Activated CD4-positive, alpha-beta T cell treated with anti-CD3 and anti-CD28 coated beads for 48 hours (primary cell): ENCODE data around the gene NDFIP2.
"Not testable (repeated sequence)": the region's sequence is repeated elsewhere in the genome, so short reads cannot be mapped to it uniquely, and the experiment has no call there.

Source experiments
- DNase-seq: peaks from one replicate; pipeline ENCODE4 v3.0.0-alpha.2; 2020

The NDFIP2 gene

DNA sequence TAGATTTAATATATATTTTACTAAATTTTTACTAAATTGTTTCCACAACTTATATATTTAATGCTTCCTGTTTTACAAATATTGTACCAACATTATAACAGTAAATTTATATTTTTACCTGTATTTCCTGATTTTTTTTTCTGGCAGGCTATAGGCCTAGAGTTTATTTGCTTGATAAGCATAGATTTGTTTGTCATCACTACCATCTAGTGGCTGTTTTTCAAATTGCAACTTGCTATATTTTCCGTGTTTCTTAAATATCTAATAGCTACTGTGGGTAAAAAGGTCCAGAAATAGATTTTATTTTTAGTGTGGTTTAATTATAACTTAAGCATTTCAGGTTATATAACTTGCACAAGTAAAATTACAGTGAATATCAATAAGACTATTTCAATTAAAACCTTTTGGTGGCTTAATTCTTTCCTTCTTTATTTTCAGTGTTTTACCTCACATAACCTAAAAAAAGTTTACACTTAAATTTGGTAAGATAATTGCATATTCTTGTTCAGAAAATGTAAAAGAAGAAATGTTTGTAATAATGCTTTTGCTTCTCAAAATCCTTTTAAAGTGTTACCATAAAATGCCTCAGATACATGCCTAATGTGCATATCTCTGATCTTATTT is 60.6 kb downstream of the NDFIP2 start:
- DNase-seq, result no peak

DNA sequence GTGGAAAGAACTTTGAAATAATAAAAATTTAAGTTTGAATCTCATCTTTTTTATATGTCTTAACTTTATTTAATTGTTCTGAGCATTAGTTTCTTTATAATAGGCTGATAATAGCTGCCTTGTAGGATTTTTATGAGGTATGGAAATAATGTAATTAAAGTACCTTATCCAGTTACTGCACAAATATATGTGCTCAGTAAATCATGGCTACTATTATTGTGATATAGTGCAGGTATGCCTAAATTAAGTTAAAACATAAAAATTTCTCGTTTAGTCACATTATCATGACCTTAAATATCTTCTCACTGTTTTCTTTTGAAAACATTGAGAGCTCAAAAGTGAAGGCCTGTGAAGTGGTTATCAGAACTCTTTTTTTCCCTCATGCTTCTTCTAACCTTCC is 62.9 kb downstream of the NDFIP2 start:
- no peak for DNase-seq

DNA sequence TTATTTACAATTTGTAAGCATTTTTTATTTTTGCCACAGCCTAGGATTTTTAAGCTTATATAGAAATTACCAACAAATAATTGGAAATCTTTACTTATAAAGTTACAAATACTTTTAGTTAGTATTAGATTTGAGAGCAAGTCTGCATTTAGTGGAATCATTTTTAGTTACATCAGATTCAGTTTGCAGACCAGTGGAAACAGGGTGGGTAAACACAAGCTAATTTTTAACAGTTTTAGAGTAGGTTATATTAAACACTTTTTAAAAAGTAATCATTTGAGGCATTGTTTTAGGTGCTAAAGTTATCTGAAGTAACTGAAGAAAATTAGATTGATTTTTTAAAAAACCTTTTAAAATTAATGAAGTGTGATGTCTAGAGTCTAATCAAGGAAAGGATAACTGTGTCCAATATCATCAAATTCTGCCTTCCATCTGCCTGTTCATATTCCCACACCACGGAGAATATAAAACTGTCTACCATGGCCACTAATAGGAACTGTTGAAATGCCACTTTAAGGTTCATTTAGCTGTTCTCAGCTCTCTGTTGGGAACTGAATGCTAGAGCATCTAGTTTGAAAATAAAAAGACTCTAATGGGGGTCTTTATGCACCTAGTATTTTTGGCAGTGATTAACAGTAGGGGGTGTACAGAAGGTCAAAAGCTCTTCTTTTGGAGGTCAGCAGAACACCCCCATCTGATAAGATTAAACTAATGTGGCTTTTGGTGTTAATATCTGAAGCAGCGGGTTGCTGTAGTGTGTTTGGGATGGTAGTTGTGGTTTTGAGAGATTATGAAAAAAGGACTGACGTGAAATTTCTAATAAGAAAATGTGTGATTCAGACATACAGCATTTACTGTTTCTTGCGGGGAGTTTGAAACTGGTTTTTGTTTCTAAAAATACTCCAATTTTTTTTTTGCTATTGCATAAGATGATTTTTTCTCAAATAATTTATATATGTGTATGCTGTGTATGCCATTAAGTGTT is 66.5 kb downstream of the NDFIP2 start:
- no peak for DNase-seq

DNA sequence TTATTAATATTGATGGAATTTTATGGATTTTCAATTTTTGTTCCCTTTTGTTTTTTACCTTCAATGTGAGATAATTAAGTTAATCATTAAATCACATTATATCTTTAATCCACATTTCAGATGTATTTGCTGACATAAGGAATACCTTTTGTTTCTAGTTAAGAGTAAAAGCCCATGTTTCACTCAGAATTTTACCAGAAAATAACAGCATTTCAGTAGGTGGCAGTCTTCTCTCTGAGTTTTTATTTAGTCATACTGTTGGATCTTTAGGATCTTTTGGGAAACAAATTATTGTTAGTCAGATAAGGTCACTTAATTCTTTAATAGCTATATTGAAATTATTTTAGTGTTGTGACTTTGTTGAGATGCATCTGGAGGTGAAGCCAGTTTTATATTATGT is 67.9 kb downstream of the NDFIP2 start:
- DNase-seq, result no peak

DNA sequence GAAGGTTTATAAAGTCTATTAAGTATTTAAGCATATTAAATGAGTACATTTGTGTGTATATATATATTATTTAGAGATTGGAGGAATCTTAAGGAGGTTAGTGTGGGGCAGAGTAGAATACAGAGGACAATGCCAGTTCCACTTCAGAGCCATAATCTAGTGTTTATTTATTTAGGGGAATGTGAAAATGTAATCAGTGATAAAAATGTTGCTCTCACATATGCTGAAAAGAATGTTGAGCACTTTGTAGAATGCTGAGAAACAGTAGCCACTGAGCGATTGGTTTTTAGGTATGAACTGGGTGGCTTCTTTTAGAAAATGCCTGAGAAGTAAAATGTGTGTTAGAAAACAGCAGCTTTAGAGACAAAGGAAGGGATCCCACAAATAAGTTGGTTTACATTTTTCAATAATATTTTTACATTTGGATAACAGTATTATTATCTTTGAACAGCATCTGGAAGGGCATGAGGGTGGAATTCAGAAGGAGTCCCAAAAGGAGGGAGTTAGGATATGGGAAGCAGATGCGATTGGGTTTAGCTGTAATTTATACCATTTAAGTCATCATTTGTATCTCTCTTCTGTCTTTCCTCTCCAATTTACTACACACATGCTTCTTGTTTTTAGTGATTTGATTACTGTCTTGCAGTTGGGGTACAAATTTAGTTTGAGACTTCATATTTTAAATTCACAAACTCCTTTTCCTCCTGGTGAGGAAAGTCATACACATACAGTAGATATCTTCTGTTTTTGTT is 68.6 kb downstream of the NDFIP2 start:
- no peak for DNase-seq

DNA sequence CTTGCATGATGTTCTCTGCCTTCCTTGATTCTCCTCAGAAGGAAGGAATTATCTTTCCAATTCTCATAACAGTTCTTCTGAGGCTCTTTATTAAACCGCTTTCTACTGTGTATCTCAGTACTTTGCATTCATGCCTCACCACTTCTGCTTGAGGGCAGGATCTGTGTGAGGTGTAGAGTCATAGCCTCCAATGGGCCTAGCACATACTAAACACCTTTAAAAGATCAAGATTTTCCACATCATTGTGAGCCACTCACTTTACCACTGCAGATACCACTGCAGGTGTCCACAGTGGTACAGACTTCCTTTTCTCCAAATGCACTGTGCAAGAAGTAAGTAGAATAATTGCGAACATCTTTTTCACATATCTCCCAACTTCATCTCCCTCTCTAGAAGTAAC is 76.7 kb downstream of the NDFIP2 start:
- no peak for DNase-seq

DNA sequence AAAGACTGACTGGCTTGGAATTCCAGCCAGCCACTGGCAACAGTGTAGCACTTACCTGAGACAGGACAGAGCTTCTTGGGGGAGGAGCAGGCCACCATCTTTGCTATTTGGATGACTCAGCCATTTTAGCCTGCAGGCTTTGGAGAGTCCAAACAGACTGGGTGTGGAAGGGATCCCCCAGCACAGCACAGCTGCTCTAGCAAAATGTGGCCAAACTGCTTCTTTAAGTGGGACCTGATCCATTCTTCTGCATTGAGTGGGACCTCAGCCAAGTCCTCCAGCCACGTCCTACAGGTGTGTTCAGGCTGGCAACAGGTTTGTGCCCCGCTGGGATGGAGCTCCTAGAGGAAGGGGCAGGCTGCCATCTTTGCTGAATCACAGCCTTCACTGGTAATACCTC is 80.0 kb downstream of the NDFIP2 start:
- DNase-seq, result no peak

DNA sequence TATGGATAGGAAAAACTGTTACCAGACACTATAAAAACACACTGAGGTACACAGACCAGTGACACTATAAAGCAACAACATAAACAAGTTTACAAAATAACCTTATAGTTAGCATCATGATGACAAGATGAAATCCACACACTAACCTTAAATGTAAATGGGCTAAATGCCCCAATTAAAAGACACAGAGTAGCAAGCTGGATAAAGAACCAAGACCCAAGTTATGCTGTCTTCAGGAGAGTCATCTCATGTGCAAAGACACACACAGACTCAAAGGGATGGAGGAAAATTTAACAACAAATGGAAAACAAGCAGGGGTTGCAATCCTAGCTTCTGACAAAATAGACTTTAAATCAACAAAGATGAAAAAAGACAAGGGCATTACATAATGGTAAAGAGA is 81.6 kb downstream of the NDFIP2 start:
- DNase-seq, result no peak

DNA sequence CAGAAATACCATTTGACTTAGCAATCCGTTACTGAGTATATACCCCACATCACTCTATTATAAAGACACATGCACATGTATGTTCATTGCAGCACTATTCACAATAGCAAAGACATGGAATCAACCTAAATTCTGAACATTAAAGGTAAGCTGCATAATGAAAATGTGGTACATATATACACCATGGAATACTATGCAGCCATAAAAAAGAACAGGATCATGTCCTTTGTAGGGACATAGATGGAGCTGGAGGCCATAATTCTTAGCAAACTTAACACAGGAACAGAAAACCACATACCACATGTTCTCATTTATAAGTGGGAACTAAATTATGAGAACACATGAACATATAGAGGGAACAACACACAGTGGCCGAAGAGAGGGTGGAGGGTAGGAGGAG is 85.2 kb downstream of the NDFIP2 start:
- no peak for DNase-seq

DNA sequence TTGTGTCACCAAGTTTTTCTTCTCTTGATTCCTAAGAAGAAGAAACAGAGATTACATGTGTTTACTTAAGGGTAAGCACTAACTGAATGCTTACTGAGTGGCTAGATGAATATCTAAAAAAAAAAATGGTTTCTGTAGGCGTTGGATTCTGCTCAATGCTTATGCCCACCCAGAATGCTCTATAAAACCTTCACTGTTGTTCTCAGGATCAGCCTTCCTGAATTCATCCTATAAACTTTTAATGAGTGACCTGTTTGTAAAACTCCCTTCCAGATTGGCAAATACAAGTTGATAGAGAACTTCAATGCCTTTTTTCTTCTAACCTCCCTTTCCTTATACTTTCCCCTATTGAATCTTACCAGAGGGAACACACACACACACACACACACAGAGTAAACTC is 90.2 kb downstream of the NDFIP2 start:
- no peak for DNase-seq

DNA sequence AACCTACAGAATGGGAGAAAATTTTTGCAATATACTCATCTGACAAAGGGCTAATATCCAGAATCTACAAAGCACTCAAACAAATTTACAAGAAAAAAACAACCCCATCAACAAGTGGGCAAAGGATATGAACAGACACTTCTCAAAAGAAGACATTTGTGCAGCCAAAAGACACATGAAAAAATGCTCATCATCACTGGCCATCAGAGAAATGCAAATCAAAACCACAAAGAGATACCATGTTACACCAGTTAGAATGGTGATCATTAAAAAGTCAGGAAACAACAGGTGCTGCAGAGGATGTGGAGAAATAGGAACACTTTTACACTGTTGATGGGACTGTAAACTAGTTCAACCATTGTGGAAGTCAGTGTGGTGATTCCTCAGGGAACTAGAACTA is 92.9 kb downstream of the NDFIP2 start:
- not testable (repeated sequence) for DNase-seq

DNA sequence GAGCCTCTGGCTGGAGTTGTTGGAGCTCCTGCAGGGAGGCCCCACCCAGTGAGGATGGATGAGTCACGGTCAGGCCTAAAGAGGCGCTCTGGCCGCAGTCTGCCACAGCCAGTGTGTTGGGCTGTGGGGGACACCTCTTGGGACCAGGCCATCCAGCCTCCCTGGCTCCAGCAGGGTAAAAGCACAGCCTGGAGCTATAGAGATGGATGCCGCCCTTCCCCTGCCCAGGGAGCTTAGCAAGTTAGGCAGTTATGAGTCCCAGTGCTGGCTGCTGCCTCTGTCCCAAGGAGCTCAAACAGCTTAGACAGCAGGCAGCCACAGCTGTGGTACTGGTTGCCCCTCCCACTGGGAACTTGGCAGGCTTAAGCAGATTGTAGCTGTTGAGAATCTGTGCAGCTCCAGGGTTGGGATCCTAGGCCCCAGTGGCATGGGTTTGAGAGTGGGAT is 100.9 kb downstream of the NDFIP2 start:
- no peak for DNase-seq

DNA sequence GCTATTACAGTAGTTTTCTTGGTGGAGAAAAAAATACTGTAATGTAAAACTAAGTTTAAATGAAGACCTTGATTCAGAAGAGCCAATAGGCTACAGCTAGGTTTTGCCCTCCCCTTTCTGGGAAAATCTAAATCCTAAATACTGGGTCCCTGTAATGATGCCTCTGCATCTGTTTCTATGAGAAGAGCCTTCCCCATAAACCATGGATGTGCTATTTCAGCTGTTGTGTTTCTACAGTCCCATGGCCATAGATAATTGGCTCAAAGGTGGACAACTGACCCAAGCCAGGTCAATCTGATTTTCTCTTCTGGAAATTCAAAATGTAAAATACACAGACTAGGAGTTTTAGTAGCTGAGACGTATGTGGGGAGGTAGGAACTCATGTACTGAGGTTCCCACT is 101.9 kb downstream of the NDFIP2 start:
- no peak for DNase-seq

DNA sequence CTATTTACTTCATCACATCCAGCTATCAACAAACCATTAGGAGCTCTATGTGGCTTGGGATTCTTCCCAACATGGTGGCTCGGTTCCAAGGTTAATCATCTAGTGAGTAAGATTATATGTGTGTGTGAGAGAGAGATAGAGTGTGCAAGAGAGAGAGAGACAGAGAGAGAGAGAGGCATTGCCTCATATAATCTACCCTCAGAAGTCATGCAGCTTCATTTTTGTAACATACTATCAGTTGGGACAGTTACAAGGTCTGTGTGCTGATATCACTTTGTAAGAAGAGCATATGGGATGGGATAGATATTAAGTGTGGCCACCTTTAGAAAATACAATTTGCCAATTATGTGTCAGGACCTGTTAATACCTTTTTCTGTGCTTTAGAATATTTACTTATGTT is 104.1 kb downstream of the NDFIP2 start:
- no peak for DNase-seq

DNA sequence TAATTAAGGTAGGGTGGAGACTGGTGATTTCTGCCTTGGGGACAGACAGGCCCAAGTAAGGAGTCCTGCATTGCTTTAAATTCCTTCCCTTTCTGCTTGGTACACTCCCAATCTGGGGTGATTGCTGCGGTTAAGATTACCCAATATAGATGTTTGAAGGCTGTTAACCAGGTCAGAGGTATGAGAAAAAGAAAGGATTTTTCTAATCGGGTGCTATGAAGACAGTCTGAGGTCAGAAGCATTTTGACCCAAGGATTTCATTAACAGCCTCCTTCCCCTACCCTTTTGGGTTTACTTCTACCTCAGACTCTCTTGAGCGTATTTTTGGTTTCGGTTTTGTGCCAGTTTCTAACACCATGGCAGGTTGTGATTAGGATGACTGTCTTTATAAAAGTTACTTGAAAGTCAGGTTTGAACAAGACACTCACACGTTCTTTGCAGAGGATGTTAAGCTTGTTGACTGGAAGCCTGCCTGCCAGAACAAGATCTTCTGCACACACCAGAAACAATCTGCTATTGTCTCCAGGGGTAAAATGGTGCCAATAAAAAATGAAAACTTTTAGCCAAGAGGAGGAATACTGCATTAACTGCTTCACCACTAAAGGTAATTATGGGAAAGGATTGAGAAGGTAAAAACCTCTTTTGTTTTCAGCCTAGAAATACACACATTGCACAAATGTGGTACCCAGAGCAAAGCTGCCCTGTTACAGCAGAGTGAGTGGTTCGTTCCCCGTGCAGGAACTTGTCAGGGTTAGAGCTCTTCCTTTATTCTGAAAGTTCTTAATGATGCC is 108.8 kb downstream of the NDFIP2 start:
- no peak for DNase-seq

DNA sequence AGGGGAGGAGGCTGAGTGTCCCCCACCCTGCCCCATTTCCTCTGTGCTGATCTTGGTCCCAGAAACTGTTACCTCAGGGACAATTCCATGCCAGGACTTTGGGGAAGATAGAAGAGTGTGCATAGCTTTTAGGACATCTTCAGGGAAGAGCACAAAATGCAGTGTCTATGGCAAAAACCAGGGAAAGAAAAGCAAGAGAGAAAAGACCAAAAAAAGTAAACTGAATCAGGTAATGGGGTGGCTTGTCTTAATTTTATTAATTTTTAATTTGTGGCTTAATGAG is 109.4 kb downstream of the NDFIP2 start:
- DNase-seq, result no peak

DNA sequence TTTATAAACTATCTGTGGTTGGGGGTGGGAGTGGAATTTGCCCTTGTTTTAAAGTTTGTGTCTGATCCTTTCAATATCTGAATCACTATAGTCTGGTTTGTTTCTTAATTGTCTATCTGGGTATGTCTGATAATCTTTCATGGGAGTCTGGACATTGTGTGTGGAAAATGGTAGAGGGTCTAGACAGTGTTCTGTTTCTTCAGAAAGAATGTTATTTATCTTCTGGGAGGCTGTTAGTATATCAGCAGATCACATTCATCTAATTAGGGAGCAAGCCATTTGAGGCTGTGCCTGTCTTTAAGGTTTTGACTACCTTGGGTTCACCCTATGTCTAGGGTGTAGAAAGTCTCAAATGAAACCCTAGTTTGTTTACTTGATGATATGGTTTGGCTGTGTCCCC is 110.5 kb downstream of the NDFIP2 start:
- no peak for DNase-seq

DNA sequence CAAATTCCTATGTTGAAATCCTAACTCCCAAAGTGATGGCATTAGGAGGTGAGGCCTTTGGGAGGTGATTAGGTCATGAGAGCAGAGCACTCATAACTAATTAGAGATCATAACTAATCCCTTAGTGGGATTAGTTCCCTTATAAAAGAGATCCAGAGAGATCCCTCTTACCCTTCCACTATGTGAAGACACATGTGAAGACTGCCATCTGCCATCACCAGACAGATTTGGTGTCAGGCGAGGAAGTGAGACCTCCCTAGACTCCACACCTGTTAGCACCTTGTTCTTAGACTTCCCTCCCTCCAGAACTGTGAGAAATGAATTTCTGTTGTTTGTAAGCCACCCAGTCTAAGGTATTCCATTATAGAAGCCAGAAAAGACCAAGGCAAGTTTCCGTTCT is 112.2 kb downstream of the NDFIP2 start:
- no peak for DNase-seq

DNA sequence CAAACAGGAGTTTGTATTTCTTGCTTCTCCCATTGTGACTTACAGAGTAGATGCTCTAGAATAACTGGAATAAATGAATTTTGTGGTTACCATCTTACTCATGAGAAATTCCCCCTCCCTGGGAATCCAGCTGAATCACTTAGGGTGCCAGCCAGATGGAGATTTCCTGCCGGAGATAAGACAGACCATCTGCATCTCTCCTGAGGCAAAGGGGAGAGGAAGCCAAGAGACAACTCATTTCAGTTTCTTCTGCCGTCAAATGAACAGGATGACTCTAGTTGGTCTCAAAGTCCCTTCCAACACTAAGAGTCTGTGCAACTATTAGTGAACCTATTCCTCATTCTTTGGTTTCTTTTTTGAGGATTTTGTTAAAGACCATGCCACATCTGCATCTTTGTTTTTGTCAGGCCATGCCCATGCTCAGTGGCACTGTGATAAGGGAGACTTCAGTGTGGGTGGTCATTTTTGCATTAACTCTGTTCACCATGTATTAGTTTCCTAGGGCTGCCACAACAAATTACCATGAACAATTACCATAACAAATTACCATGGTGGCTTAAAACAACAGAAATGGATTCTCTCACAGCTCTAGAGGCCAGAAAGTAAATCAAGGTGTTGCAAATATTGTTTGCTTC is 112.8 kb downstream of the NDFIP2 start:
- DNase-seq, result no peak

DNA sequence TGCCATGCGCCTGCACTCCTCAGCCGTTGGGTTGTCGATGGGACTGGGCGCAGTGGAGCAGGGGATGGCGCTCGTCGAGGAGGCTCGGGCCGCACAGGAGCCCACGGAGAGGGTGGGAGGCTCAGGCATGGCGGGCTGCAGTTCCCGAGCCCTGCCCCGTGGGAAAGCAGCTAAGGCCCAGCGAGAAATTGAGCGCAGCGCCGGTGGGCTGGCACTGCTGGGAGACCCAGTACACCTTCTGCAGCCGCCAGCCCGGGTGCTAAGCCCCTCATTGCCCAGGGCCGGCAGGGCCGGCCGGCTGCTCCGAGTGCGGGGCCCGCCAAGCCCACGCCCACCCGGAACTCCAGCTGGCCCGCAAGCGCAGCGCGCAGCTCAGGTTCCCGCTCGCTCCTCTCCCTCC is 119.2 kb downstream of the NDFIP2 start:
- DNase-seq, result not testable (repeated sequence)

DNA sequence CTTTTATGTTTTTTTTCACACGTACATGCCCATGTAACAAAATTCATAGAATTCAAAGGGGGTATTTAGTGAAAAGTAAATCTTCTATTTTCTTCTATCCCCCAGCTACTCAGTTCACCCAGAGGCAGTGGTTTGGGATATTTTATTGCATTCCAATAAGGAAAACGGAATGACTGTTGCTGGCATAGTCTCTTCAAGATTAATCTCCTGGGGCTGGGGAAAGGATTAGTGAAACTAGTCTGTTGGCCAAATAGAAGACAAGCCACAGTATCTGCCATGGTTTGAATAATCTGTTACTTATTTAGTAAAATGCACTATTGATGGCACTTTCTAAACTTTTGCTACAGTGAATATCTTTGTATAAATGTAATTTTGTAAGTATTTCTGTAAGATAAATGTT is 122.0 kb downstream of the NDFIP2 start:
- no peak for DNase-seq

DNA sequence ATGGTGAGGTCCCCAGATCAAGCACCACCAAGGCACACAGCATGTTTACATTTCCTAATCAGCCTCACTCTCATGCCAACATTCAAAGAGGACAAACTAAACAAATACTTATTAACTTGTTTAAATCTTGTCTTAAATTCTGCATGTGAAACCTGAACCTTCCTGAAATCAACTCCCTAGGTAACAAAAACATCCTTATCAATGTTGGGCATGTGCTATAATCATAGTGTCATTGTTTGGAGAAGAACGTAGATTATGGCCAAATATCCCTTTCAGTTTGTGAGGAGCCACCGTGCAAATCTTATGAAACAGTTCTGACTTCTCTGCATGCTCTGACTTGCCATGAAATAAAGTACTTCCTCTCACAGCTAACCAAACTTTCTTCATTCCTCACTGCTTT is 123.8 kb downstream of the NDFIP2 start:
- no peak for DNase-seq
